GM21528 (cell line): ENCODE data around the gene BRAF.
"Not testable (repeated sequence)": the region's sequence is repeated elsewhere in the genome, so short reads cannot be mapped to it uniquely, and the experiment has no call there.

Experiments used
- ATAC-seq: cut with Tn5 transposase; IDR thresholded peaks from one replicate; pipeline ENCODE4 v1.9.1; 2021; ENCODE audit warnings: mild to moderate bottlenecking, moderate library complexity; ENCODE audit not compliant: unreplicated experiment, low FRiP score

Gene BRAF

DNA sequence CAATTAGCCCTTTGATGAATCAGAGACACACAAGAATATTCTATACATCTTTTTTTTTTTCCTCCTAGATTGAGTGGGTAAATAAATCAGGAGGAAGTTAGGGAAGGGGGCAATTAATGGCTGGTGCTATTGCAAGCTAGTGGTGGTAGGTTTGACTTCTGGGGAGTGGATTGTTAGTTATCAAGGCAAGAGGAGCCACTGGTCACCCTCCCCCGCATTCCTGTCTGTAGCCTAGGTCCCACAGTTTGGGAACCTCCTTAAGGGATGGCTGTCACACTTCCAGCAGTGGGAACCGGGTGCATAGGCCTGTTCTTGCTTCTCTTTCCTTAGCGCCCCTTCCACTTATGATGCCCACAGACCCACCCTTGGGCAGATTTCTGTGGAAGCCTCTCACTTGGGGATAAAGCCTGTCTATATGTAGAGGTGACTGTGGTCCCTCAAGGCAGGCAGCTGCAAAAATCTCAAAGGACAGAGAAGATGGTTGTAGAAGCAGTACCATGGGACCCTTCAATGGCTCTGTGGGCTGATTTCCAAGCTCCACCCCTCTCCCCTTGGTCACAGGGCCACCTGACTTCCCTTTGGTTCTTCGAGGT is 254.3 kb downstream of the BRAF start:
- no peak for ATAC-seq

DNA sequence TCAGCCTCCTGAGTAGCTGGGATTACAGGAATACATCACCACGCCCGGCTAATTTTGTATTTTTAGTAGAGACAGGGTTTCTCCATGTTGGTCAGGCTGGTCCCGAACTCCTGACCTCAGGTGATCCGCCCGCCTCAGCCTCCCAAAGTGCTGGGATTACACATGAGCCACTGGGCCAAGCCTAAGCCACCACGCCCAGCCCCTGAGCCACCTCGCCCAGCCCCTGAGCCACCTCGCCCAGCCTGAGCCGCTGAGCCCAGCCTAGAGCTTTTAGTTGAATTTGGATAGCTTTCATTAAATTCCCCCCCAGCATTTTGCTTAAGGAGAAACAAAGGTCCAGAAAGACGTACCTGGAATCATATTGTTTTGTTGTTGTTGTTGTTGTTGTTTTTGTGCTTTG is 254.9 kb downstream of the BRAF start:
- ATAC-seq: not testable (repeated sequence)

DNA sequence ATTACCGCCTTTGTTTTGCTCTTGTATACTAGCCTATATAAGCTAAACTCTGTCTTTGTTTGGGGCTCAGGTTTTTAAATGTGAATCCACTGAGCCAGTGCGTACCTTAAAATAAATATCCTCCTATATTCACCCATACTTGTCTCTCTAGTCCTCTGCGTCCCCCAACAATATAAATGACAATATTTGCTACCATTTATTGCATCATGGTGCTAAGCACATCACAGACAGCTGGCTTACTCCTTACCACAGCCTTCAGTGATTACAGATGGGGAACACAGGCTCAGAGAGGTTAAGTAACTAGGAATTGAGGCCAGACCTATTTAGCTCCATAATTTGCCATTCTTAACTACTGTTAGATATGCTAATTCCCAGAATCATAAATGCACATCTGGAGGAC is 255.4 kb downstream of the BRAF start:
- no peak for ATAC-seq
